Gastroesophageal sphincter (tissue), 3 donors: Measurements from ENCODE around the gene CNTN6.

Experiments
- EP300 ChIP-seq: sonication (generic); formaldehyde crosslinking; IDR thresholded peaks from one replicate; pipeline ENCODE4 v1.6.1; 2017; ENCODE audit warnings: antibody characterized with exemption, mild to moderate bottlenecking
- POLR2A ChIP-seq, 2 donors: fragments of 450-650 bp; IDR thresholded peaks; one replicate each; pipeline ENCODE4 v1.6.1; 2017; ENCODE audit warnings: antibody characterized with exemption in 2 of 2, mild to moderate bottlenecking in 2 of 2, moderate library complexity in 1 of 2
- POLR2AphosphoS5 ChIP-seq: sonication (generic); formaldehyde crosslinking; IDR thresholded peaks from one replicate; pipeline ENCODE4 v1.6.1; 2017; ENCODE audit warnings: antibody characterized with exemption
- TF ChIP-seq, protein P1 (sequence below), 4 experiments: fragments of 200-600 bp in 2 of 4; fragments of 450-650 bp in 2 of 4; sonication (generic) in 1 of 4; IDR thresholded peaks; one replicate each; pipeline ENCODE4 v1.5.1; 2017 to 2019; ENCODE audit warnings: antibody characterized with exemption in 4 of 4, mild to moderate bottlenecking in 2 of 4, moderate library complexity in 2 of 4

DNA sequence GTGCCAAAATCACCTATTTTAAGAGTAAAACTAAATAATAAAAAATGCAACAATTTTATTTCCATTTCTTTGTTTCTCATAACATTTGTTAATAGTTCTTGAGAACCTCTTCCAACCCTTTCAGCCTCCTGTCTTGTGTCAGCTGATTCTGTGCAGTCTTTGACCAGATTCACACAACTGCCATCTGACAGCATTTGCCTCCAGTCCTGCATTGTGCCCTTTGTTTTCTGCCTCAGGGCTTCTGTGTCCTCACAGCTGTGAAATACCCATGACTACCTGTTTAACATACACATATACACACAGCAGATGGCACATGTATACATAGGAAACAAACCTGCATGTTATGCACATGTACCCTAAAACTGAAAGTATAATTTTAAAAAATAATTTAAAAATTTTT is 13.2 kb upstream of the CNTN6 start:
- TF ChIP-seq POLR2A (IDR thresholded peaks at IDR 0.05) (no peak), POLR2AphosphoS5 (no peak), EP300 (no peak)
- TF ChIP-seq, protein P1, sequence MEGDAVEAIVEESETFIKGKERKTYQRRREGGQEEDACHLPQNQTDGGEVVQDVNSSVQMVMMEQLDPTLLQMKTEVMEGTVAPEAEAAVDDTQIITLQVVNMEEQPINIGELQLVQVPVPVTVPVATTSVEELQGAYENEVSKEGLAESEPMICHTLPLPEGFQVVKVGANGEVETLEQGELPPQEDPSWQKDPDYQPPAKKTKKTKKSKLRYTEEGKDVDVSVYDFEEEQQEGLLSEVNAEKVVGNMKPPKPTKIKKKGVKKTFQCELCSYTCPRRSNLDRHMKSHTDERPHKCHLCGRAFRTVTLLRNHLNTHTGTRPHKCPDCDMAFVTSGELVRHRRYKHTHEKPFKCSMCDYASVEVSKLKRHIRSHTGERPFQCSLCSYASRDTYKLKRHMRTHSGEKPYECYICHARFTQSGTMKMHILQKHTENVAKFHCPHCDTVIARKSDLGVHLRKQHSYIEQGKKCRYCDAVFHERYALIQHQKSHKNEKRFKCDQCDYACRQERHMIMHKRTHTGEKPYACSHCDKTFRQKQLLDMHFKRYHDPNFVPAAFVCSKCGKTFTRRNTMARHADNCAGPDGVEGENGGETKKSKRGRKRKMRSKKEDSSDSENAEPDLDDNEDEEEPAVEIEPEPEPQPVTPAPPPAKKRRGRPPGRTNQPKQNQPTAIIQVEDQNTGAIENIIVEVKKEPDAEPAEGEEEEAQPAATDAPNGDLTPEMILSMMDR (IDR thresholded peaks at IDR 0.05): no peak
